Omental fat pad (tissue), 4 donors: Measurements from ENCODE around the gene WNT9B. TPM values are rescaled to one million over a fixed set of nuclear protein-coding genes. Genes with fewer than 3 reads are reported as not detected.

Source experiments
- ATAC-seq: fragments of 150-250 bp; one replicate; pipeline ENCODE4 v1.9.1; 2016; ENCODE audit warnings: mild to moderate bottlenecking, moderate library complexity; ENCODE audit not compliant: low FRiP score
- DNase-seq: peaks from one replicate; pipeline ENCODE4 v3.0.0-alpha.2; 2019; ENCODE audit warnings: low spot score
- total RNA-seq, 4 donors: library from RNA; depleted of rRNA; stranded (reverse); fragments of >200 nt; gene quantifications; one replicate each; pipeline ENCODE4 v1.1.0, GENCODE V29; 2016
- TF ChIP-seq, protein P1 (sequence below), 3 donors: fragments of 450-650 bp; IDR thresholded peaks; one replicate each; pipeline ENCODE4 v1.5.1; 2016 to 2017; ENCODE audit warnings: antibody characterized with exemption in 3 of 3, mild to moderate bottlenecking in 3 of 3, moderate library complexity in 2 of 3

Gene WNT9B
- total RNA-seq, 4 donors from 2014 or later = 0.36 to 1.9 (median 1.5) TPM; not detected in 1

DNA sequence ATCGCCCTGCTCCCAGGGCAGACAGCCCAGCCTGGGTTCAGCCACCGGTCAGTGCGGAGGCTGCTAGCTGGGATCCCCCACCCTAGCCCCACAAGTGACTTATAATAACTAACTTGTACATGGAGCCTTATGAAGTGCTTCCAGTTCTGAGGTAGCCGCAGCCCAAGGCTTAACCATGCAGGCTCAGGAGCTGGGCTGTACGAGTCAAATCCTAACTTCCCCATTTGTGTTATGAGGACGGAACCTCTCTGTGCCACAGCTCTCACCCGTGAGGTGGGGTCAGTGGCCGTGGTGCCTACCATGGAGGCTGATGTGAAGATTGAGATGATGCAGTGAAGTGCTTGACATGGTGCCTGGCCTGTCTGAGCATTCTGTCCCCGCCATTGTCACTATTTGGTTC lies 43.8 kb downstream of the WNT9B start:
- ATAC-seq (no peak), DNase-seq (no peak)
- TF ChIP-seq, protein P1, sequence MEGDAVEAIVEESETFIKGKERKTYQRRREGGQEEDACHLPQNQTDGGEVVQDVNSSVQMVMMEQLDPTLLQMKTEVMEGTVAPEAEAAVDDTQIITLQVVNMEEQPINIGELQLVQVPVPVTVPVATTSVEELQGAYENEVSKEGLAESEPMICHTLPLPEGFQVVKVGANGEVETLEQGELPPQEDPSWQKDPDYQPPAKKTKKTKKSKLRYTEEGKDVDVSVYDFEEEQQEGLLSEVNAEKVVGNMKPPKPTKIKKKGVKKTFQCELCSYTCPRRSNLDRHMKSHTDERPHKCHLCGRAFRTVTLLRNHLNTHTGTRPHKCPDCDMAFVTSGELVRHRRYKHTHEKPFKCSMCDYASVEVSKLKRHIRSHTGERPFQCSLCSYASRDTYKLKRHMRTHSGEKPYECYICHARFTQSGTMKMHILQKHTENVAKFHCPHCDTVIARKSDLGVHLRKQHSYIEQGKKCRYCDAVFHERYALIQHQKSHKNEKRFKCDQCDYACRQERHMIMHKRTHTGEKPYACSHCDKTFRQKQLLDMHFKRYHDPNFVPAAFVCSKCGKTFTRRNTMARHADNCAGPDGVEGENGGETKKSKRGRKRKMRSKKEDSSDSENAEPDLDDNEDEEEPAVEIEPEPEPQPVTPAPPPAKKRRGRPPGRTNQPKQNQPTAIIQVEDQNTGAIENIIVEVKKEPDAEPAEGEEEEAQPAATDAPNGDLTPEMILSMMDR (IDR thresholded peaks at IDR 0.05) = no peak

DNA sequence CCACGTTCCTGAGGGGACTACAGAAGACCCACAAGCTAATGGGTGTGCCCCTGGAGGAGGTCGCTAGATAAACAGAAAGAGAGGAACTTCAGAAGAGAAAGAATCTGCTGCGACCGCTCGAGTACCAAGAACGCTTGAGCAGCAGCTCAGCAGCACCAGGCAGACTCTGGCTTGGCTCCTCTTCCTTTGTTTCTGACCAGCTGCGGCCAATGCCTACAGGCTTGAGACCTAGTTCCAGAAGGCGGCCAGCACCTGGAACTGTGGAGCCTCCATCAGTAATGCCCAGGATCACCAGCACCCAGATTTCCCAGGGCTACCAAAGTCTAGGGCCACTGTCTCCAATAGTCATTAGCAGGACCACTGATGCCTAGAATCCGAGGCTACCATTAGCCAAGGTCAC lies 45.6 kb downstream of the WNT9B start:
- TF ChIP-seq, protein P1 (IDR thresholded peaks at IDR 0.05) = no peak
- DNase-seq = no peak
- no peak for ATAC-seq

DNA sequence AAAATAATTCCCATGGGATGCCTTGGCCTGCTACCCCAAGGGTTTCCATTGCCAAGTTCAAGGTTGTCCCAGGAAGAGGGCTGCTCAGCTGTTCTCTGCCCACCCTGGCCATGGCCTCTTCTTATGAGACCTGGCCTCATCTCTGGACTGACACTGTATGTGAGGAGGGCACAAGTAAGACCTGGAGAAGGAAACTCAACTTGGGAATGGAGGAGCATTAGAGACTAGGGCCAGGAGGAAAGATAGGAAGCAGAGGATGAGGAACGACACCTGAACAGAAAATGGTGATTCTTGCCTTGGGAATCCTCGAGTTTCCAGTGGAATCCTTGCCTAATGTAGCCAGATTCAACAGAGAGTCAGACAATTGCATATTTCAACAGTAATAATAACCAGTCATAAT lies 47.0 kb downstream of the WNT9B start:
- TF ChIP-seq, protein P1 (IDR thresholded peaks at IDR 0.05) = no peak
- no peak for DNase-seq
- no peak for ATAC-seq

DNA sequence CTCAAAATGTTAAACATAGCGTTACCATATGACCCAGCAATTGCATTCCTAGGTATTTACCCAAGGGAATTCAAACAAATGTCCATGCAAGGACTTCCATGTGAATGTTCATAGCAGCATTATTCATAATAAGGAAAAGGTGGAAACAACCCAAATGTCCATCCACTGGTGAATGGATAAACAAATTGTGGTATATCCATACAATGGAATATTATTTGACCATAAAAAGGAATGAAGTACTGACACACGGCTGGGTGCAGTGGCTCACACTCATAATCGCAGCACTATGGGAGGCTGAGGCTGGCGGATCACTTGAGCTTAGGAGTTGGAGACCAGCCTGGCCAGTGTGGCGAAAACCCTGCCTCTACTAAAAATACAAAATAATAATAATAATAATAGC lies 47.5 kb downstream of the WNT9B start:
- DNase-seq (no peak), ATAC-seq (no peak)
- TF ChIP-seq, protein P1 (IDR thresholded peaks at IDR 0.05) = no peak

DNA sequence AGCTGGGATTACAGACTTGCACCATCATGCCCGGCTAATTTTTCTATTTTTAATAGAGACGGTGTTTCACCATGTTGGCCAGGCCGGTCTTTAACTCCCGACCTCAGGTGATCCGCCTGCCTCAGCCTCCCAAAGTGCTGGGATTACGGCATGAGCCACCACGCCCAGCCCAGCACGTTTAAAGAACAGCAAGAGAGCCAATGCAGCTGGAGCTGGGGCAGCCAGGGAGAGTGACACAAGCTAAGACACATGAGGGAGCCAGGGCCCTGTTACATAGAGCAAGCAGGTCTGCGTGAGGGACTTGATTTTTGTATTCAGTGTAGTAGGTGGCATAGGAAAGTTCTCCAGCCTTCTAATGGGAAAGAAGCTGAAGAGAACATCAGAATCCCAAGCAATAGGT lies 49.9 kb downstream of the WNT9B start:
- DNase-seq (no peak), ATAC-seq (no peak)
- TF ChIP-seq, protein P1 (IDR thresholded peaks at IDR 0.05) = no peak

DNA sequence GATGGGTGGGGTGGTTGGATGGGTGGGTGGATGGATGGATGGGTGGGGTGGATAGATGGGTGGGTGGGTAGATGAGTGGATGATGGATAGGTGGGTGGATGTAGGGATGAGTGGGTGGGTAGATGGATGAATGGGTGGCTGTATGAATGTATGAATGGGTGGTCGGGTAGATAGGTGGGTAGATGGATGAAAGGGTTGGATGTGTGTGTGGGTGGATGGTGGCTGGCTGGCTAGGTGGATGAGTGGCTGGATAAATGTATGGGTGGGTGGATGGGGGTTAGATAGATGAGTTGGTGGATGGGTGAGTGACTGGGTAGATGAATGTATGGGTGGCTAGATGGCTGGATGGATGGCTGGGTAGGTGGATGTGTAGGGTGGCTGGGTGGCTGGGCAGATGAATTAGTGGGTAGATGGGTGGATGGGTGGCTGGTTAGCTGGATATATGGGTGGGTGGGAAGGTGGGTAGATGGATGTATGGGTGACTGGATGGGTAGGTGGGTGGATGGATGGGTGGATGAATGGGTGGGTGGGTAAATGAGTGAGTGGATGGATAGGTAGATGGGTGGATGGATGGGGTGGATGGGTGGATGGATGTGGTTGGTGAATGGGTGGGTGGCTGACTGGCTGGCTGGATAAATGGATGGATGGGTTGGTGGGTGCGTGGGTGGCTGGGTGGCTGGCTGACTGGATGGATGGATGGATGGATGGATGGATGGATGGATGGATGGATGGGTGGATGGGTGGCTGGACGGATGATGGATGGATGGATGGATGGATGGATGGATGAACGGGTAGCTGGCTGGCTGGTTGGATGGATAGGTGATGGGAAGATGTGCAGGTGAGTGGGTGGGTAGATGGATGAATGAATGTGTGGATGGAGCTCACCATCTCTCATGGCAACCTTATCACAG lies 52.6 kb downstream of the WNT9B start:
- DNase-seq (no peak), ATAC-seq (no peak)
- TF ChIP-seq, protein P1 (IDR thresholded peaks at IDR 0.05) = no peak
